GM19438 (cell line): ENCODE measurements around the gene ENTPD7.
"Not testable (repeated sequence)": the region's sequence is repeated elsewhere in the genome, so short reads cannot be mapped to it uniquely, and the experiment has no call there.

Experiments
- ATAC-seq: cut with Tn5 transposase; IDR thresholded peaks from one replicate; pipeline ENCODE4 v1.9.1; 2021; ENCODE audit warnings: low read depth; ENCODE audit not compliant: unreplicated experiment

The ENTPD7 gene

GRCh38 chr10:99659031-99659867 lies at the start of gene ENTPD7:
Gene ENTPD7, plus strand, starts transcription at chr10:99659509. Its CDS starts 448 bp downstream, at chr10:99659957.
- peak; percentile 100 for ATAC-seq

- ATAC-seq: no peak
Measured at GRCh38 chr10:99610221-99610620, 49.1 kb upstream of the ENTPD7 start.

- ATAC-seq: no peak
Measured at GRCh38 chr10:99611326-99611725, 48.0 kb upstream of the ENTPD7 start.

GRCh38 chr10:99612167-99612831 lies 47.0 kb upstream of the ENTPD7 start:
- no peak for ATAC-seq

- no peak for ATAC-seq
Measured at GRCh38 chr10:99615426-99615825, 43.9 kb upstream of the ENTPD7 start.

- no peak for ATAC-seq
Measured at GRCh38 chr10:99617696-99618095, 41.6 kb upstream of the ENTPD7 start.

- no peak for ATAC-seq
Measured at GRCh38 chr10:99619090-99619800, 40.1 kb upstream of the ENTPD7 start.

- ATAC-seq: peak; percentile 74
Measured at GRCh38 chr10:99619851-99620710, 39.2 kb upstream of the ENTPD7 start, which contains the start of gene SLC25A28. Gene SLC25A28, minus strand, starts transcription at chr10:99620439. Its CDS starts 104 bp downstream, at chr10:99620335.

GRCh38 chr10:99620711-99621453 lies 38.4 kb upstream of the ENTPD7 start:
- ATAC-seq: peak; percentile 83

- ATAC-seq: no peak
Measured at GRCh38 chr10:99621454-99622251, 37.7 kb upstream of the ENTPD7 start.

- no peak for ATAC-seq
Measured at GRCh38 chr10:99623919-99624318, 35.4 kb upstream of the ENTPD7 start.

- ATAC-seq: not testable (repeated sequence)
Measured at GRCh38 chr10:99625124-99625523, 34.2 kb upstream of the ENTPD7 start.

- no peak for ATAC-seq
Measured at GRCh38 chr10:99628923-99629624, 30.2 kb upstream of the ENTPD7 start.

GRCh38 chr10:99629625-99629978 lies 29.7 kb upstream of the ENTPD7 start:
- ATAC-seq: no peak

- ATAC-seq: no peak
Measured at GRCh38 chr10:99630433-99630832, 28.9 kb upstream of the ENTPD7 start.

GRCh38 chr10:99630991-99631390 lies 28.3 kb upstream of the ENTPD7 start:
- no peak for ATAC-seq

- ATAC-seq: no peak
Measured at GRCh38 chr10:99631496-99631895, 27.8 kb upstream of the ENTPD7 start.

- ATAC-seq: no peak
Measured at GRCh38 chr10:99633832-99634231, 25.5 kb upstream of the ENTPD7 start.
